Small intestine (tissue), 16 donors: ENCODE measurements around the gene OSTM1. TPM values are rescaled to one million over a fixed set of nuclear protein-coding genes. Genes with fewer than 3 reads are reported as not detected.

Experiments used
- DNase-seq, 2 donors: peaks; one replicate each; pipeline versions ENCODE4 v3.0.0 to v3.0.0-alpha.2; 2013
- FAIRE-seq: peaks from 2 replicates; lab custom pipeline; 2012; peaks lifted over from hg19 to GRCh38; lab: Jason Lieb, UNC
- H3K27ac ChIP-seq, 3 donors: one replicate each; pipeline ENCODE4 v1.5.1; 2013; ENCODE audit warnings: low read length in 2 of 3, mild to moderate bottlenecking in 2 of 3, control low read depth in 1 of 3, inconsistent platforms in 1 of 3, low read depth in 1 of 3, moderate library complexity in 1 of 3
- H3K27me3 ChIP-seq, 3 donors: one replicate each; pipeline ENCODE4 v1.6.1; 2013; ENCODE audit warnings: low read length in 3 of 3, inconsistent platforms in 1 of 3; ENCODE audit not compliant: control insufficient read depth in 3 of 3, insufficient read depth in 3 of 3
- H3K36me3 ChIP-seq, 3 donors: one replicate each; pipeline ENCODE4 v1.6.1; 2013; ENCODE audit warnings: low read length in 3 of 3, inconsistent platforms in 1 of 3, low read depth in 1 of 3, mild to moderate bottlenecking in 1 of 3, moderate library complexity in 1 of 3; ENCODE audit not compliant: control insufficient read depth in 3 of 3, insufficient read depth in 2 of 3
- H3K4me1 ChIP-seq, 3 donors: one replicate each; pipeline ENCODE4 v1.6.1; 2013; ENCODE audit warnings: low read length in 2 of 3, inconsistent platforms in 1 of 3, low read depth in 1 of 3, mild to moderate bottlenecking in 1 of 3, moderate library complexity in 1 of 3; ENCODE audit not compliant: control insufficient read depth in 3 of 3, insufficient read depth in 2 of 3
- H3K4me3 ChIP-seq, 3 donors: one replicate each; pipeline ENCODE4 v1.5.1; 2013; ENCODE audit warnings: low read length in 3 of 3, control low read depth in 1 of 3, inconsistent platforms in 1 of 3, low read depth in 1 of 3, mild to moderate bottlenecking in 1 of 3, moderate library complexity in 1 of 3
- H3K9me3 ChIP-seq, 2 donors: one replicate each; pipeline ENCODE4 v1.6.1; 2013; ENCODE audit warnings: low read depth in 1 of 2, low read length in 1 of 2; ENCODE audit not compliant: control insufficient read depth in 2 of 2, insufficient read depth in 1 of 2
- WGBS, 3 donors: extraction: QIAGEN DNeasy Blood & Tissue Kit; methylation state at CpG; one replicate each; pipeline ENCODE4 v1.1.7; 2013; 5-methylcytosine and 5-hydroxymethylcytosine counted together
- long read RNA-seq, 10 donors: transcript quantifications; one replicate each; lab custom pipeline, GENCODE V29; 2026
- polyA plus RNA-seq, 4 donors: library from polyadenylated mRNA; stranded (reverse) in 3 of 4; unstranded in 1 of 4; fragments of 200-250 nt in 3 of 4; fragments of 120-200 nt in 1 of 4; gene quantifications; one replicate each; pipeline versions ENCODE4 v1.2.1 to v1.2.3, GENCODE V29; 2013
- donor health status: healthy with polysubstance abuse.
- donor health status: control.
- donor health status: control.
- donor health status: Bipolar disorder and iron deficiency.
- donor health status: healthy.

Gene OSTM1, protein sequence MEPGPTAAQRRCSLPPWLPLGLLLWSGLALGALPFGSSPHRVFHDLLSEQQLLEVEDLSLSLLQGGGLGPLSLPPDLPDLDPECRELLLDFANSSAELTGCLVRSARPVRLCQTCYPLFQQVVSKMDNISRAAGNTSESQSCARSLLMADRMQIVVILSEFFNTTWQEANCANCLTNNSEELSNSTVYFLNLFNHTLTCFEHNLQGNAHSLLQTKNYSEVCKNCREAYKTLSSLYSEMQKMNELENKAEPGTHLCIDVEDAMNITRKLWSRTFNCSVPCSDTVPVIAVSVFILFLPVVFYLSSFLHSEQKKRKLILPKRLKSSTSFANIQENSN
- 10 to 100 TPM in 1 of 4 donors, 1 to 10 TPM in 3; 5.7 to 14.6 (median 7.4) TPM for polyA plus RNA-seq
- long read RNA-seq, donor 1, full-length matches to known transcripts = 6 of 6 reads
- long read RNA-seq, donor 1, partial matches to known transcripts = 0 of 6 reads
- long read RNA-seq, donor 1, other reads (novel, unspliced or antisense) = 0 of 6 reads
- long read RNA-seq, donor 2, full-length matches to known transcripts = 2 of 2 reads
- long read RNA-seq, donor 2, partial matches to known transcripts = 0 of 2 reads
- long read RNA-seq, donor 2, other reads (novel, unspliced or antisense) = 0 of 2 reads
- long read RNA-seq, donor 3, full-length matches to known transcripts = 3 of 3 reads
- long read RNA-seq, donor 3, partial matches to known transcripts = 0 of 3 reads
- long read RNA-seq, donor 3, other reads (novel, unspliced or antisense) = 0 of 3 reads
- long read RNA-seq, donor 4 = 0 reads
- long read RNA-seq, donor 5, full-length matches to known transcripts = 3 of 3 reads
- long read RNA-seq, donor 5, partial matches to known transcripts = 0 of 3 reads
- long read RNA-seq, donor 5, other reads (novel, unspliced or antisense) = 0 of 3 reads
- long read RNA-seq, donor 6, full-length matches to known transcripts = 1 of 1 reads
- long read RNA-seq, donor 6, partial matches to known transcripts = 0 of 1 reads
- long read RNA-seq, donor 6, other reads (novel, unspliced or antisense) = 0 of 1 reads
- long read RNA-seq, donor 7, full-length matches to known transcripts = 5 of 5 reads
- long read RNA-seq, donor 7, partial matches to known transcripts = 0 of 5 reads
- long read RNA-seq, donor 7, other reads (novel, unspliced or antisense) = 0 of 5 reads
- long read RNA-seq, donor 8 = 0 reads
- long read RNA-seq, donor 9, full-length matches to known transcripts = 1 of 1 reads
- long read RNA-seq, donor 9, partial matches to known transcripts = 0 of 1 reads
- long read RNA-seq, donor 9, other reads (novel, unspliced or antisense) = 0 of 1 reads
- long read RNA-seq, donor 10, full-length matches to known transcripts = 5 of 5 reads
- long read RNA-seq, donor 10, partial matches to known transcripts = 0 of 5 reads
- long read RNA-seq, donor 10, other reads (novel, unspliced or antisense) = 0 of 5 reads

DNA sequence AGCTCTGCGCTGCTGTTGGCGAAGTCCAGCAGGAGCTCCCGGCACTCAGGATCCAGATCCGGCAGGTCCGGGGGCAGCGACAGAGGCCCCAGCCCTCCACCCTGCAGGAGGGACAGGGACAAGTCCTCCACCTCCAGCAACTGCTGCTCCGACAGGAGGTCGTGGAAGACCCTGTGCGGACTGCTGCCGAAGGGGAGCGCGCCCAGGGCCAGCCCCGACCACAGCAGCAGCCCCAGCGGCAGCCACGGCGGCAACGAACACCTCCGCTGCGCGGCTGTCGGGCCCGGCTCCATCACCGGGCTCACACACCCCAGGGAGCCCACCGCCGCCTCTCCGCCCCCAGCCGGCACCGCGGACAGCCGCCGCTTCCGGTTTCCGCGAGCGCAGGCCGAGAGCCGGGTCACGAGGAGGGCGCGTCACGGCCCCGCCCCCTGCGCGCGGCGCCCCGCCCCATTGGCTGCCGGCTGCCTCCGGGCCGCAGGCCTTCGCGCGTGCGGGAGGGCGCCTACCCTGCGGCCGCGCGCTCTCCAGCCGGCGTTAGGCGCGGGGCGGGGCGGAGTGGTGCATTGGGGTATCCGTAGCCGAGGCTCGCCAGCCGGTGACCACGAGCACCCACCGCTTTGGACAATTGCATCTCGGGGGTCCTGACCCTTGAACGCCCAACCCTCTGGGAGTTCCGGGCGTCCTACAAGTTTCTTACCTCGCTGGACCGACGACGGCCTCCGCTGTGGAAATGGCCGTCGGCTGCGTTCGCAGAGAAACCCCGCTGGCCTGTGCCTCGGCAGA, at the start of gene OSTM1:
Gene OSTM1, minus strand, starts transcription at position 383 of the 786 bp plus-strand sequence. Its CDS starts 90 bp downstream, at position 293.
- WGBS, 3 donors = 0% methylated on average over 60 to 86 of the region's 86 CpGs
- H3K9me3 ChIP-seq = no peaks in the 10 kb centered on the region
- H3K27ac ChIP-seq = peak within 1 kb of the TSS; percentile 63 to 94 (median 87)
- peak within 1 kb of the TSS; percentile 94 to 98 (median 95) for H3K4me3 ChIP-seq
- H3K36me3 ChIP-seq = no peaks in the 10 kb centered on the region
- FAIRE-seq (no peak), DNase-seq (peak; percentile 88 to 96)
- no peaks in the 10 kb centered on the region for H3K27me3 ChIP-seq
- peaks cover 0 to 4% (median 0%) of the 10 kb centered on the region in 3 donors for H3K4me1 ChIP-seq

DNA sequence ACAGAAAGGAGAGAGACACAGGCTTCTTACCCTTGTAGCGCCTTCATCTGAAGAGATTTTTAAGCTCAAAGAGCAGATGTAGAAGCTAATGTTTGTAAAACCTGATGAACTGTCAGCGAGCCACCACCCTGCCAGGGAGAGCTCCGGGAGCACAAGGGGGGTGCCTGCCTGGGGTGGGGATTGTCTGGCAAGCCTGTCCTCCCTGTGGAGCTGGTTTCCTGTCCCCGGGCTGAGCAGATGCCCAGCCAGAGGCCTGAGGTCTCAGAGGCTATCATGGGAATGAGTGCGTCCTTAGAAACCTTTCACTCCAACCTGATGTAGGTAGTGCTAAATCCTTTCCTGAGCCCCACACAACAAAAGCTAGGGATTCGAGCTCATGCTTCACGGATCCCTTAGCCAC, 49.4 kb upstream of the OSTM1 start:
- peaks cover 11 to 75% (median 37%) of the 10 kb centered on the region in 3 donors for H3K27me3 ChIP-seq
- no peak for FAIRE-seq
- 31 to 48% (median 39%) methylated on average over 7 of the region's 7 CpGs for WGBS, 3 donors

DNA sequence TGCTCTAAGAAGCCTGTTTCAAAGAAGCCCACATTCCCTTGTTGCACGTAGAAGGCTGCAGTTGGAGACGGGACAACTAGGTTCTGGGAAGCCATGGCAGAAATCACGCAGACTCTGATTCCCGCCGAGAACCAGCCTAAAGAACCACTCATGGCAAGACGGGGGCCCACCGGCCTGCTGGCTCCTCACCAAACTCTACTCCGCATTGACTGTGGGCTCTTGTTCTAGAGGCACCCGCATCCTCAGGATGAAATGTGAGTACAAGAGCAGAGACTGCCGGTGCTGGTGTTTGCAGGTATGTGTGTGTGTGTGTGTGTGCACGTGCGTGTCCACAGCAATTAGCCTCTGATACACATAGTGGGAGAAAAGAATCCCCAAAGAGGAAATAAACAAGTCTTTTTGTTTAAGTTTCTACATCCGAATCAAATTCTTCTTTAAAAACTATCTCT, 49.0 kb upstream of the OSTM1 start:
- Histone ChIP-seq H3K4me3 (no peak overlapping the region), H3K9me3 (peaks cover 0 to 7% of the 10 kb centered on the region in 2 donors), H3K27ac (no peak overlapping the region), H3K36me3 (no peaks in the 10 kb centered on the region), H3K4me1 (peaks cover 0 to 5% (median 2%) of the 10 kb centered on the region in 3 donors), H3K27me3 (peaks cover 11 to 79% (median 39%) of the 10 kb centered on the region in 3 donors)
- FAIRE-seq (no peak), DNase-seq (no peak)
- 27 to 53% (median 42%) methylated on average over 13 of the region's 13 CpGs for WGBS, 3 donors

More for the DNA sequence above, 49.4 kb upstream of the OSTM1 start:
- Histone ChIP-seq H3K4me1 (peaks cover 0 to 5% (median 0%) of the 10 kb centered on the region in 3 donors), H3K27ac (no peak overlapping the region), H3K9me3 (peaks cover 0 to 7% of the 10 kb centered on the region in 2 donors), H3K36me3 (no peaks in the 10 kb centered on the region), H3K4me3 (no peak overlapping the region)
- DNase-seq = no peak

DNA sequence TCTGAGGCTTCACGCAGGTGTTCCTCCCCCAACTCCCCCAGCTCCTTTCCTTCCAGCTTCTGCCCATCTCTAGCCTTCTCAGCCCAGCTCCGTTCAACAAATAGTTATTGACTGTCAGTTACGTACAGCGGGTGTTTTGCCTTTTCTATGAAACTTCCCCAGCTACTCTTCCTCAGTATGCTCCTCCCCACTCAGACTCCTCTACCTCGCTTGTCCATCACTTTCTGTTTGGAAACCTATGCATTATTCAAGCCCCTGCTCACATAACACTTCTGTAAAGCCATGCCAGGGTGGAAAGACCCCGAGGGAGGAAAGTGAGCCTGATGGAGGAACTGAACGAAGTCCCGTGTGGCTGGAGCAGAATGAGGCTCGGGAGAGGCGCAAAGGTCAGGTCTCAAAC, 47.1 kb upstream of the OSTM1 start:
- Histone ChIP-seq H3K4me1 (peaks cover 0 to 12% (median 9%) of the 10 kb centered on the region in 3 donors), H3K36me3 (no peaks in the 10 kb centered on the region), H3K27me3 (peaks cover 11 to 90% (median 48%) of the 10 kb centered on the region in 3 donors), H3K27ac (no peak overlapping the region), H3K9me3 (peaks cover 0 to 7% of the 10 kb centered on the region in 2 donors), H3K4me3 (no peak overlapping the region)
- WGBS, 3 donors = 31 to 41% (median 39%) methylated on average over 10 of the region's 10 CpGs
- DNase-seq (no peak), FAIRE-seq (no peak)

DNA sequence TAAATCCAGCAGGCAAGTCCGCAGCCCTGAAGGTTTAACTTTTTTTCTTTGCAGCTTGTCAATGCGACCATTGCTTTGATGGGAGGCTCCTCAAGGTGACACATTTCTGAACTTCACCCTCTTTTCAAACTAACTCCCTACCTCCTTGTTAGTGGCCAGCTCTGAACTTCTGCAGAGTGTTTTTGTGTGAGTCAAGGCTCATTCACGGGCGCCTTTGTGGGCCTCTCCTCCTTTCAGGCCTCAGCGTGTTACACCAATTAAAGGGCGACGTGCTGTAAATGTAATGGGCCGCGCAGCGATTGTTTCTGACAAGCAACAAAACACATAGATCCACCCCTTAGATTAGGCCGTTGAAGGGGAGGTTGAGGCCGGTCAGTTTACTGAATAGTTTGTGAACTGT, 45.8 kb upstream of the OSTM1 start:
- peaks cover 0 to 23% (median 9%) of the 10 kb centered on the region in 3 donors for H3K4me1 ChIP-seq
- DNase-seq = no peak
- no peak for FAIRE-seq
- H3K36me3 ChIP-seq = no peaks in the 10 kb centered on the region
- WGBS, 3 donors = 72 to 75% (median 72%) methylated on average over 12 of the region's 12 CpGs
- H3K27me3 ChIP-seq = peaks cover 11 to 96% (median 54%) of the 10 kb centered on the region in 3 donors
- H3K9me3 ChIP-seq = peaks cover 0 to 7% of the 10 kb centered on the region in 2 donors
- H3K4me3 ChIP-seq = no peak overlapping the region
- H3K27ac ChIP-seq = no peak overlapping the region

DNA sequence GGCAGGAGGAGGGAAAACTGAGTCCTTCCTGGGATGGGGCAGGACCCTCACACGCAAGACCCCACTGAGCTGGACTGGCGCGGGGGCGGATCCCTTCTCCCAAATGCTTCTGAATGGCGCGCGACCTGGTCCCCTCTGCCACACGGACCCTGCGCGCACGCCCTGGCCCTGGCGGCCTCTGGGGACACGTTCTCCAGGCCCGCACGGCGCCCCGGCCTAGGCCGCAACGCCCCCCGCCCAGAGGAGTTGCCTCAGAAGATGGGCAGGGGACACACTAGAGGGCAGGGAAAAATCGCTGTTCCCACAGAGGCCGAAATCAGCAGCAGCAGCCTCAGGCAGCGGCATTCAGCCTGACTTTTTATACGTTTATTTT, 45.2 kb upstream of the OSTM1 start:
- no peak for DNase-seq
- Histone ChIP-seq H3K27me3 (peaks cover 8 to 97% (median 57%) of the 10 kb centered on the region in 3 donors), H3K27ac (no peak overlapping the region), H3K36me3 (no peaks in the 10 kb centered on the region), H3K4me1 (peaks cover 0 to 29% (median 9%) of the 10 kb centered on the region in 3 donors), H3K9me3 (peaks cover 0 to 7% of the 10 kb centered on the region in 2 donors), H3K4me3 (no peak overlapping the region)
- no peak for FAIRE-seq
- WGBS, 3 donors = 37 to 59% (median 48%) methylated on average over 24 of the region's 24 CpGs
